ENCODE measurements around the gene AZIN2.
"Not testable (repeated sequence)": the region's sequence is repeated elsewhere in the genome, so short reads cannot be mapped to it uniquely, and the experiment has no call there.

Gene AZIN2

DNA sequence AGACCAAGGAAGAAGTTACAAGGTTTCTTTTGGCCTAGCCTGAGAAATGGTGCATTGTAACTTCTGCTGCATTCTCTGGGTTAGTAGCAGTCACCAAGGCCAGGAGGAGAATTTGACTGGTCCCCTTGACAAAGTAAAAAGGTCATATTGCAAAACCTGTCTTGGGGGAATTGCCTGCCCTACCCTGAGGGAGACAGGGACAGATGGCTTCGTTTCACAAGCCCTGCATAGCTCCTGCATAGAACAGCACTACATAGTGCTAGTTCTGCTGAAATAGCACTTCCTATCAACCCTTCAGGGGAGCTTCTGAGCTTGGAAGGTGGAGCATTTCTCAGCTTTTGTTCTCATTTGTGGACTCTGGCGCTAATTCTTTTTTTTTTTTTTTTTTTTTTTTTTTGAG, 23.9 kb upstream of the AZIN2 start:
- no peak for DNase-seq (ENCODE audit: low read depth)

- DNase-seq (ENCODE audit: low read depth): no peak
Observed at GRCh38 chr1:33060579-33061083, 20.3 kb upstream of the AZIN2 start.

- no peak for DNase-seq (ENCODE audit: low read depth)
Observed at GRCh38 chr1:33061834-33062233, 19.1 kb upstream of the AZIN2 start.

DNA sequence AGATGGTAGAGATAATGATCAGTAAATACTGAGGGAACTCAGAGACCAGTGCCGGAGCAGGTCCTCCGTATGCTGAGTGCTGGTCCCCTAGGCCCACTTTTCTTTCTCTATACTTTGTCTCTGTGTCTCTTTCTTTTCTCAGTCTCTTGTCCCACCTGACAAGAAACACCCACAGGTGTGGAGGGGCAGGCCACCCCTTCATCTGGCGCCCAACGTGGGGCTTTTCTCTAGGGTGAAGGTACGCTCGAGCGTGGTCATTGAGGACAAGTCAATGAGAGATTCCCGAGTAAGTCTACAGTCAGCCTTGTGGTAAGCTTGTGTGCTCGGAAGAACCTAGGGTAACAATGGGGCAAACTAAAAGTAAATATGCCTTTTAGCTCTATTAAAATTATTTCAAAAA, 16.7 kb upstream of the AZIN2 start:
- not testable (repeated sequence) for DNase-seq (ENCODE audit: low read depth)

- DNase-seq (ENCODE audit: low read depth): no peak
Observed at GRCh38 chr1:33065301-33065700, 15.7 kb upstream of the AZIN2 start.

DNA sequence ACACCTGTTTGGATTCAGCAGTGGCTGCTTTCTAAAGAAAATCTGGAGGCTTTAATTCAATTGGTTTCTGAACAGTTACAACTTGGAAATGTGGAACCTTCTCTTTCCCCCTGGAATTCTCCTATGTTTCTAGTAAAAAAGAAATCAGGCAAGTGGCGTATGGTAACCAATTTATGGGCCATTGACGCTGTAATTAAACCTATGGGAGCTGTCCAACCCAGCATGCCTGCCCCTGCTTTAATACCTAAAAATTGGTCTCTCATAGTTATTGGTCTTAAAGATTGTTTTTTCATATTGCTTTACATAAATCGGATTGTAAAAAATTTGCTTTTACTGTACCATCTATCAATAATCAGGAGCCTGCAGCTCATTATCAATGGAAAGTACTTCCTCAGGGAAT, 14.5 kb upstream of the AZIN2 start:
- DNase-seq (ENCODE audit: low read depth): not testable (repeated sequence)

- DNase-seq (ENCODE audit: low read depth): not testable (repeated sequence)
Observed at GRCh38 chr1:33068108-33068507, 12.8 kb upstream of the AZIN2 start.

GRCh38 chr1:33070628-33071027, 10.3 kb upstream of the AZIN2 start:
- DNase-seq (ENCODE audit: low read depth): no peak

- DNase-seq (ENCODE audit: low read depth): no peak
Observed at GRCh38 chr1:33072707-33073106, 8.2 kb upstream of the AZIN2 start.

- no peak for DNase-seq (ENCODE audit: low read depth)
Observed at GRCh38 chr1:33074193-33074945, 6.6 kb upstream of the AZIN2 start.

DNA sequence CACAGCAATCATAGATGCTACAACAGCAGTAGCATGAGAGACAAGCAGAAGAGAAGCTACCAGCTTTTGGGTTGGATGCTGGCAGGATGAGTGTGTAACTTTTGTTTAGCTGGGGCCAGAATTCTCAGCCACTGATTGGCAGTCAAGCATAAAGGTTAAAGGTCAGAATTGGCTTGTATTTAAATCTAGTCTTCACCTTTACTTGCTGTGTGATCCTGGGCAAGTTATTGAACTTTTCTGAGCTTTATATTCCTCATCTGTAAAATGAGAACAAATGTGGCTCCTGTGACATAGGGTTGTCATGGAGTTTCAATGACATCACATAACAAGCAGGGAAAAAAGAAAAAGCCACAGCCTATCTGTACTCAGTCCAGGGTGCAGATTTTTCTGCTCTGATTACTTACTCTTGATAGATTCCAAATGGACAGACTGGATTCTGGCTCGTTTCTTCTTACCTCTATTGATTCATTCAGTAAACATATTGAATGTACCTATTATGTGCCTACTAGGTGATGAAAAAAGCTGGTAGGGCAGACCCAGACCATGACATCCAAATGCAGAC, 2.8 kb upstream of the AZIN2 start:
- no peak for DNase-seq (ENCODE audit: low read depth)

DNA sequence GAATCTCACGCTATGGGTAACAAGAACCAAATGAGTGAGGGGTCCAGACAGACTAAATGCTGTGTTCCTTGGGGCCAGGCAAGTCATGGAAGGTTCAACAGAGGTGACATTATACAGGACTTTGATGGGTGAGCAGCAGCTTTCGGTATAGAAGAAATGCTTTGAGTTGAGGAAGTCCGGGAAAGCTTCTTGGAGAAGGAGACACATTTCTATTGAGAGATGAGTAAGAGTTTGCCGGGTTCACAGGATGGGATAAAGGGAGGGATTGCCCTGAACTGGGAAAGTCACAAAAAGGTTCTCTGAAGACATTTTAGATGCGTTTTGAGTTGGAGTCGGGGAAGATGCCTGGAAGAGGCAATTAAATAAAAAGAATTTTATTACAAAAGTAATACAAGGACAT, 580 bp upstream of the AZIN2 start:
- DNase-seq (ENCODE audit: low read depth): no peak

DNA sequence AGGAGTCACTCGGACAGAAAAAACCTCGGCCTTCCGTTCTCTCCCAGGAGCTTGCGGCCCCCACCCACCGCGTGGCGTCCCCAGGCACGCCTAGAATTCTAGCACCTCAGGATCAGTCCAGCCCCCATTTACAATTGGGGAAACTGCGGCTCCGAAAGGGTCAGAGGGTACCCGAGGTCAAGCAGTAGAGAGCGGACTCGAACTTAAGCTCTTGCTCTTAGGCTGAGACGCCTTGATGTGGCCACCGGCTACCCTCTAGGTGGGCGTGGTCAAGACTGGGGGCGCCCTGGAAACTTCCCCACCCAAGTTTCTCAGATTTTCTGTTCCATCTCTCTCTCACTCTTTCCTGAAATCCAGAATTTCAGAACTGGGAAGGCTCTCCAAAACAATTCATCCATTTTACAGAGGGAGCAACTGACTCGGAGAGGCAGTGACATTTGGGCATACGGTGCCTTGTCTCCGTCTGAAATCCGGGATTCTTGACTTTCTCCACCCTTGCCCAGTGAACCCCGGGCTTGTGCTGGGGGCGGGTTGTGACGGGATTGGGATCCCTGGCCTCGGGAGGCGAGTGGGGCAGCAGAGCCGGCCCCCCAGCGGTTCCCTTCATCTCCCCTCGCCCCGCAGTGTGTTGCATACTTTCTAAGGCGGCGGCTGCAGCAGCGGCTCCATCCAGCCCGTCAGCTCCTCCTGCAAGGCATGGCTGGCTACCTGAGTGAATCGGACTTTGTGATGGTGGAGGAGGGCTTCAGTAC, 777 bp downstream of the AZIN2 start:
- DNase-seq (ENCODE audit: low read depth): no peak

DNA sequence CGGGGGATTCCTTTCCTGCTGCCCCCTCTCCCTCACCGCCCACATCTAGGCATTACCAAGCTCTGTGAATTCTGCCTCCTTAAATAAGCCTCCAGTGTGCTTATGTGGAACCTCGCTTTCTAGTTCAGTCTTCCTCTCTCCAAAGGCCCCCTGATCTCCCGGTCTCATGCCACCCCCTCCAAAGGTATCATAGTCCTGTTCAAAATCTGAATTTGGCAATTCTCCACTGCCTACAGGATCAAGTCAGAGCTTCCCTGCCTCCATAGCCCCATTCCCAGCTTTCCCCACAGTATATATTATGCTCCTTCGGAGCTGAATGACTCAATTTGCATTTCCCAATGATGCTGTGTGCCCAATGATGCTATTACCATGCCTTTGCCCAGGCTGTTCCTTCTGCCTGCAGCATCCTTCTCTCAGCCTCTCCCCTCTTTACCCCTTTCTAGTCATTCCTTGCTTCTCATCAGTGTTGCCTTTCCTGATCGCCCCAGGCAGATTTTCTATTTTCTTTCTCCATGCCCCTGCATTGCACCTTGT, 1.7 kb downstream of the AZIN2 start:
- no peak for DNase-seq (ENCODE audit: low read depth)

- no peak for DNase-seq (ENCODE audit: low read depth)
Observed at GRCh38 chr1:33085332-33085731, 4.4 kb downstream of the AZIN2 start.

DNA sequence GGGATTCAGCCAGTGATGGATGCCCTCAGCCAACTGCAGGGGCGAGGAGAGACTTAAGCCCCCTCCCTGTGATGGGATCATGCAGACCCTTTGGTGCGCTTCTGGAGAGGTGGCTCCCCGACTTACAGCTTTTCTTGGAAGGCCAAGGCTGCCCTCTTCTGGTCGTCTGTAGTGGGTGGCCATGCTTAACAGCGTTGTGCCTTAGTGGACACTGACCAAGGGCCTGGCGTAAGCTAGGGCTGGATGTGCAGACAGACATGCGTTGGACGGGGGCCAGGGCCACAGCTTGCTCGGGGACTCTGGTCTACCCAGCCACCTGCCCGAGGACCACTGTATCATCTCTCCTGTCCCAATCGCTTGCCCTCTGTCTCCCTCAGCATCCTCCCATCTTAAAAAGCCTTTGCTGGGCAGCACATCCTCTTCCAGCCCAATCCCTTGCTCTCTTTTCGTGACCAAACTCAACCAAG, 5.5 kb downstream of the AZIN2 start:
- no peak for DNase-seq (ENCODE audit: low read depth)

DNA sequence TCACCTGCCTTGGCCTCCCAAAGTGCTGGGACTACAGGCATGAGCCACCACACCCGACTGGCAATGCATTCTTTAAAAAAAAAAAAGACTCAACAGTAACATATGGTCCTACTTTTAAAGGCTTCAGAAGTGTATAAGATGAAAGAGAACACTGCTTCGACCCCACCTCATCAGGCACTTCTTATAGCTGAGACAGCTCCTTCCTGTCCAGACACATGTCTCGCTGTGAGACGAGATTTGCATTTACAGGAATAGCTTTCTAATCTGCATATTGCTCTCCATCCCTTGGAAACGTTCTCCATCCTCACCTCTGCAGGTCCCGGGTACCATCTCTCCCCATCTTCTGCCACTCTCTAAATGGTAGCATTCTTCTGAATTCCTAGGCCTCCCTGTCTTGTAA, 6.7 kb downstream of the AZIN2 start:
- DNase-seq (ENCODE audit: low read depth): no peak

GRCh38 chr1:33088119-33088906, 7.4 kb downstream of the AZIN2 start:
- DNase-seq (ENCODE audit: low read depth): no peak

DNA sequence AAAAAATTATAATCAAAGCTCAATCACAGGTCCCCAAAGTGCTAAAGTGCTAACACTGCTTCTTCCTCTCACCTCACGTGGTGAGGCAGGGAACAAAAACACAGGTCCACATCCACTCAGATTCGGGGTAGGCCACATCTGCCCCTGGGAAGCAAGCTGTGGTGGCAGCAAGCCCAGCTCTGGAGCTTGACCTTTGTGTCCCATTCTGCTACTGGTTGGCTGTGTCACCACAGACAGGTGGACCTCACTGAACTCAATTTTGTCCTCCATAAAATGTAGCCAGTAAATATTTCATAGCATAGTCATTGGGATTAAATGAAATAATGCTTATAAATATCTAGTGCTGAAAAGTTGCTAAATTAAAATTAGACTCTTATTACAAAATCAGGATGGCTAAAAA, 8.5 kb downstream of the AZIN2 start:
- no peak for DNase-seq (ENCODE audit: low read depth)

DNA sequence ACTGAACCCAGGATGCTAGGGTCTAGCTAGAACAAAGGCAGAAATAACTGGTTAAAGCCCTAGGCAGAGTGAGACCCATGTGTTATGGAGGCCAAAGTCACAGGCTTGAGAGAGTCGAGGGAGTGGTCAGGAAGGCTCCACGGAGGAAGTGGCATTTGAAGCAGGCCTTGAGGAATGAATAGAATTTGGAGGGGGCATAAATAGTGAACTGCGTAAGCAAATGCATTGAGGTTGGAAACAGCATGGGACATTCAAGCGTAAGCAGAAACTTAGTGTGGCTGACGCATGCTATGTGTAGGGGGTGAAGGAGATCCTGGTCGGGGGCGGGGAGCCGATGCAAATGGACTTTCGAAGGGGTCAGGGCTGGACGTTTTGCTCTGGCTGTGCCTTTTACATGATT, 11.5 kb downstream of the AZIN2 start:
- no peak for DNase-seq (ENCODE audit: low read depth)

GRCh38 chr1:33093004-33093403, 12.1 kb downstream of the AZIN2 start:
- DNase-seq (ENCODE audit: low read depth): no peak

GRCh38 chr1:33094486-33094885, 13.5 kb downstream of the AZIN2 start:
- DNase-seq (ENCODE audit: low read depth): no peak

Data from stimulated activated CD8-positive, alpha-beta memory T cell treated with anti-CD3 and anti-CD28 coated beads, Interleukin-4, amount 100 ng/mL, for 24 hours (primary cell).